SK-N-SH (cell line): ENCODE data around the gene LTA4H. TPM values are rescaled to one million over a fixed set of nuclear protein-coding genes. Genes with fewer than 3 reads are reported as not detected.

ENCODE experiments used
- CTCF ChIA-PET: fragments of 300-600, 350-600 bp; formaldehyde crosslinking; extraction: SDS; loops from one replicate; lab custom pipeline; 2021; lab: Yijun Ruan, JAX
- POLR2A ChIA-PET: fragments of 350-600 bp; sonication (Branson Sonifier 250); formaldehyde crosslinking; extraction: SDS; loops from one replicate; lab custom pipeline; 2020; ENCODE audit warnings: antibody characterized with exemption, inconsistent platforms; lab: Yijun Ruan, JAX
- DNase-seq: peaks from one replicate; pipeline ENCODE4 v3.0.0; 2012
- H2AFZ ChIP-seq: fragments of 200-600 bp; sonication (generic); 2 replicates; pipeline ENCODE4 v1.8.1; 2016; ENCODE audit warnings: antibody characterized with exemption, mild to moderate bottlenecking, low read depth
- H3F3A ChIP-seq: fragments of 200-600 bp; sonication (generic); replicated peaks from 2 replicates; pipeline ENCODE3; 2016; ENCODE audit warnings: antibody characterized with exemption, mild to moderate bottlenecking; ENCODE audit not compliant: insufficient read depth
- H3K27ac ChIP-seq, 2 experiments: fragments of 200-500 bp in 1 of 2; fragments of 200-600 bp in 1 of 2; sonication (Bioruptor generic) in 1 of 2; sonication (generic), shearing (Covaris generic) in 1 of 2; 2 replicates each; pipeline versions ENCODE4 v1.5.1 to v1.6.1; 2014 to 2016; ENCODE audit warnings: low read depth in 2 of 2, inconsistent platforms in 1 of 2, low read length in 1 of 2, mild to moderate bottlenecking in 1 of 2, mixed read lengths in 1 of 2
- H3K27me3 ChIP-seq: fragments of 200-600 bp; sonication (generic), shearing (Covaris generic); 2 replicates; pipeline ENCODE4 v1.6.1; 2016; ENCODE audit warnings: mixed run types; ENCODE audit not compliant: insufficient read depth
- H3K36me3 ChIP-seq, 2 experiments: fragments of 200-500 bp in 1 of 2; fragments of 200-600 bp in 1 of 2; sonication (Bioruptor generic) in 1 of 2; sonication (generic) in 1 of 2; replicated peaks in 1 of 2; 2 replicates each; pipeline versions ENCODE3 to v1.5.1; 2014 to 2016; ENCODE audit warnings: low read length in 1 of 2, mild to moderate bottlenecking in 1 of 2; ENCODE audit not compliant: insufficient read depth in 2 of 2, control insufficient read depth in 1 of 2
- H3K4me1 ChIP-seq, 2 experiments: fragments of 200-500 bp in 1 of 2; fragments of 200-600 bp in 1 of 2; sonication (Bioruptor generic) in 1 of 2; sonication (generic), shearing (Covaris generic) in 1 of 2; 2 replicates each; pipeline versions ENCODE4 v1.5.1 to v1.6.1; 2014 to 2016; ENCODE audit warnings: low read depth in 1 of 2, low read length in 1 of 2, mixed run types in 1 of 2; ENCODE audit not compliant: insufficient read depth in 2 of 2, control insufficient read depth in 1 of 2
- H3K4me2 ChIP-seq: fragments of 200-600 bp; sonication (generic), shearing (Covaris generic); 2 replicates; pipeline ENCODE4 v1.6.1; 2017; ENCODE audit warnings: mixed run types
- H3K4me3 ChIP-seq, 2 experiments: fragments of 200-500 bp in 1 of 2; fragments of 200-600 bp in 1 of 2; sonication (Bioruptor generic) in 1 of 2; sonication (generic), shearing (Covaris generic) in 1 of 2; 2 replicates each; pipeline versions ENCODE4 v1.5.1 to v1.8.1; 2014 to 2016; ENCODE audit warnings: low read depth in 2 of 2, inconsistent platforms in 1 of 2, low read length in 1 of 2, mild to moderate bottlenecking in 1 of 2, mixed read lengths in 1 of 2, moderate library complexity in 1 of 2
- H3K79me2 ChIP-seq: fragments of 200-600 bp; sonication (generic); 2 replicates; pipeline ENCODE4 v1.8.1; 2017; ENCODE audit warnings: mild to moderate bottlenecking; ENCODE audit not compliant: insufficient read depth
- H3K9ac ChIP-seq: fragments of 200-600 bp; sonication (generic); 2 replicates; pipeline ENCODE4 v1.6.1; 2017; ENCODE audit warnings: mixed run types
- H3K9me2 ChIP-seq: fragments of 200-600 bp; sonication (generic); 2 replicates; pipeline ENCODE4 v1.6.1; 2017; ENCODE audit warnings: mixed run types
- H3K9me3 ChIP-seq: fragments of 200-600 bp; sonication (generic); 2 replicates; pipeline ENCODE4 v1.6.1; 2017; ENCODE audit warnings: mixed run types, mild to moderate bottlenecking, moderate library complexity
- H4K20me1 ChIP-seq: fragments of 200-600 bp; sonication (generic); 2 replicates; pipeline ENCODE4 v1.6.1; 2017; ENCODE audit warnings: mild to moderate bottlenecking, mixed run types; ENCODE audit not compliant: insufficient read depth
- CHD2 ChIP-seq: fragments of 150-350 bp; IDR thresholded peaks from 2 replicates; pipeline ENCODE4 v1.6.1; 2018; ENCODE audit warnings: low read length; ENCODE audit not compliant: partially characterized antibody
- FOSL2 ChIP-seq: IDR thresholded peaks from 2 replicates; pipeline ENCODE4 v1.4.0; 2012; ENCODE audit warnings: low read depth, mild to moderate bottlenecking, moderate library complexity, borderline replicate concordance
- FOXM1 ChIP-seq: IDR thresholded peaks from 2 replicates; pipeline ENCODE4 v1.4.0; 2012; ENCODE audit warnings: low read depth, mild to moderate bottlenecking
- GATA2 ChIP-seq: sonication (generic); formaldehyde crosslinking; IDR thresholded peaks from 2 replicates; pipeline ENCODE4 v1.5.0; 2020; ENCODE audit warnings: mild to moderate bottlenecking, missing genetic modification reagents
- JUND ChIP-seq: IDR thresholded peaks from 2 replicates; pipeline ENCODE4 v1.4.0; 2012
- MEF2A ChIP-seq: IDR thresholded peaks from 2 replicates; pipeline ENCODE4 v1.4.0; 2012; ENCODE audit warnings: low read depth, borderline replicate concordance
- NFIC ChIP-seq: IDR thresholded peaks from 2 replicates; pipeline ENCODE4 v1.4.0; 2012; ENCODE audit warnings: borderline replicate concordance
- RAD21 ChIP-seq: IDR thresholded peaks from 2 replicates; pipeline ENCODE4 v1.6.1; 2012; ENCODE audit warnings: mild to moderate bottlenecking, low read length
- RCOR1 ChIP-seq: fragments of 150-350 bp; IDR thresholded peaks from 2 replicates; pipeline ENCODE4 v1.6.1; 2017; ENCODE audit warnings: antibody characterized with exemption, low read length
- RFX5 ChIP-seq: IDR thresholded peaks from 2 replicates; pipeline ENCODE4 v1.6.1; 2012; ENCODE audit warnings: mild to moderate bottlenecking, improper control_type of control experiment, low read length
- RXRA ChIP-seq: IDR thresholded peaks from 2 replicates; pipeline ENCODE4 v1.4.0; 2012; ENCODE audit warnings: low read depth, mild to moderate bottlenecking, borderline replicate concordance
- SIN3A ChIP-seq: IDR thresholded peaks from 2 replicates; pipeline ENCODE4 v1.6.1; 2012; ENCODE audit warnings: low read depth, mild to moderate bottlenecking, low read length, moderate library complexity, borderline replicate concordance
- SMC3 ChIP-seq: IDR thresholded peaks from 2 replicates; pipeline ENCODE4 v1.6.1; 2012; ENCODE audit warnings: low read depth, low read length, improper control_type of control experiment
- TCF12 ChIP-seq: IDR thresholded peaks from 2 replicates; pipeline ENCODE4 v1.4.0; 2012
- YY1 ChIP-seq: IDR thresholded peaks from 2 replicates; pipeline ENCODE4 v1.4.0; 2012; ENCODE audit warnings: low read depth, mild to moderate bottlenecking
- WGBS: methylation state at CpG from one replicate; pipeline ENCODE4 v1.1.6; 2017; ENCODE audit warnings: low lambda C conversion rate; 5-methylcytosine and 5-hydroxymethylcytosine counted together
- polyA plus RNA-seq, 3 experiments: library from polyadenylated mRNA; depleted of rRNA; stranded (reverse); fragments of >200 nt; gene quantifications; 2 replicates each; pipeline ENCODE4 v1.2.3, GENCODE V29; 2012
- TF ChIP-seq, protein P1 (sequence below): fragments of 200-600 bp; sonication (generic); IDR thresholded peaks from 2 replicates; pipeline ENCODE4 v1.6.1; 2017; ENCODE audit warnings: antibody characterized with exemption, mild to moderate bottlenecking, moderate library complexity
- TF ChIP-seq, protein P2 (sequence below): IDR thresholded peaks from 2 replicates; pipeline ENCODE4 v1.4.0; 2012; ENCODE audit warnings: low read depth, borderline replicate concordance
- TF ChIP-seq, protein P3 (sequence below): IDR thresholded peaks from 2 replicates; pipeline ENCODE4 v1.6.1; 2012; ENCODE audit warnings: mild to moderate bottlenecking, low read depth, low read length, moderate library complexity

LTA4H gene
- polyA plus RNA-seq, 1 of the 3 experiments (the other 2 are of a cell fraction): 55.9 TPM

DNA sequence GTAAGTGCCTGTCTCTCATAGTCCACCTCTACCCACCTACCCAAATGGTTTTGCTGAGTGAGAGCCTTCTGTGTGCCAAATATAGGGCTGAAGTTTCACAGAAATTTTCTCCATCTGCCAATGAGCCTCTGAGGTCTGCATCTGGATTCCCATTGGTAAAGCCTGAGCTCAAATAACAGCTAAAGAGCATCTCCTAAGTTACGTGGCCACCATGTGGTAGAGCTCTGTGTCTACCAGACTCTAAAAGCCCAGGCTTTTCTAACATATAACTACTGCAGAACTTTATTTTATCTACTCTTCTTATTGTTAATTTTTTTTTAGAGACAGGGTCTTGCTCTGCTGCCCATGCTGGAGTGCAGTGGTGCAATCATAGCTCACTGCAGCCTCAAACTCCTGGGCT lies 76.3 kb downstream of the LTA4H start:
- ChIA-PET POLR2A (interaction anchor here (0.7 kb wide), 1 partner anchor 16 kb away, joined by 3 read pairs; the partner anchor contains the start of genes AMDHD1 and CCDC38), CTCF (interaction anchor here (0.7 to 10.3 kb wide), 6 partner anchors 15 to 60 kb away, joined by 3 to 105 read pairs (median 7); no protein-coding TSS in a partner anchor)
- TF ChIP-seq, protein P1, sequence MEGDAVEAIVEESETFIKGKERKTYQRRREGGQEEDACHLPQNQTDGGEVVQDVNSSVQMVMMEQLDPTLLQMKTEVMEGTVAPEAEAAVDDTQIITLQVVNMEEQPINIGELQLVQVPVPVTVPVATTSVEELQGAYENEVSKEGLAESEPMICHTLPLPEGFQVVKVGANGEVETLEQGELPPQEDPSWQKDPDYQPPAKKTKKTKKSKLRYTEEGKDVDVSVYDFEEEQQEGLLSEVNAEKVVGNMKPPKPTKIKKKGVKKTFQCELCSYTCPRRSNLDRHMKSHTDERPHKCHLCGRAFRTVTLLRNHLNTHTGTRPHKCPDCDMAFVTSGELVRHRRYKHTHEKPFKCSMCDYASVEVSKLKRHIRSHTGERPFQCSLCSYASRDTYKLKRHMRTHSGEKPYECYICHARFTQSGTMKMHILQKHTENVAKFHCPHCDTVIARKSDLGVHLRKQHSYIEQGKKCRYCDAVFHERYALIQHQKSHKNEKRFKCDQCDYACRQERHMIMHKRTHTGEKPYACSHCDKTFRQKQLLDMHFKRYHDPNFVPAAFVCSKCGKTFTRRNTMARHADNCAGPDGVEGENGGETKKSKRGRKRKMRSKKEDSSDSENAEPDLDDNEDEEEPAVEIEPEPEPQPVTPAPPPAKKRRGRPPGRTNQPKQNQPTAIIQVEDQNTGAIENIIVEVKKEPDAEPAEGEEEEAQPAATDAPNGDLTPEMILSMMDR: peak; percentile 39
- no peak for TF ChIP-seq RFX5
- TF ChIP-seq RAD21: peak; percentile 73
- TF ChIP-seq YY1: no peak
- TF ChIP-seq MEF2A: no peak
- TF ChIP-seq SMC3: peak; percentile 40; the same call in 1 of the 2 replicates
- no peak for TF ChIP-seq FOSL2
- TF ChIP-seq SIN3A: no peak
- TF ChIP-seq TCF12: no peak
- TF ChIP-seq, protein P2, sequence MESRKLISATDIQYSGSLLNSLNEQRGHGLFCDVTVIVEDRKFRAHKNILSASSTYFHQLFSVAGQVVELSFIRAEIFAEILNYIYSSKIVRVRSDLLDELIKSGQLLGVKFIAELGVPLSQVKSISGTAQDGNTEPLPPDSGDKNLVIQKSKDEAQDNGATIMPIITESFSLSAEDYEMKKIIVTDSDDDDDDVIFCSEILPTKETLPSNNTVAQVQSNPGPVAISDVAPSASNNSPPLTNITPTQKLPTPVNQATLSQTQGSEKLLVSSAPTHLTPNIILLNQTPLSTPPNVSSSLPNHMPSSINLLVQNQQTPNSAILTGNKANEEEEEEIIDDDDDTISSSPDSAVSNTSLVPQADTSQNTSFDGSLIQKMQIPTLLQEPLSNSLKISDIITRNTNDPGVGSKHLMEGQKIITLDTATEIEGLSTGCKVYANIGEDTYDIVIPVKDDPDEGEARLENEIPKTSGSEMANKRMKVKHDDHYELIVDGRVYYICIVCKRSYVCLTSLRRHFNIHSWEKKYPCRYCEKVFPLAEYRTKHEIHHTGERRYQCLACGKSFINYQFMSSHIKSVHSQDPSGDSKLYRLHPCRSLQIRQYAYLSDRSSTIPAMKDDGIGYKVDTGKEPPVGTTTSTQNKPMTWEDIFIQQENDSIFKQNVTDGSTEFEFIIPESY: no peak
- TF ChIP-seq GATA2: no peak
- TF ChIP-seq FOXM1: no peak
- TF ChIP-seq RXRA: no peak
- no peak for TF ChIP-seq CHD2
- TF ChIP-seq, protein P3, sequence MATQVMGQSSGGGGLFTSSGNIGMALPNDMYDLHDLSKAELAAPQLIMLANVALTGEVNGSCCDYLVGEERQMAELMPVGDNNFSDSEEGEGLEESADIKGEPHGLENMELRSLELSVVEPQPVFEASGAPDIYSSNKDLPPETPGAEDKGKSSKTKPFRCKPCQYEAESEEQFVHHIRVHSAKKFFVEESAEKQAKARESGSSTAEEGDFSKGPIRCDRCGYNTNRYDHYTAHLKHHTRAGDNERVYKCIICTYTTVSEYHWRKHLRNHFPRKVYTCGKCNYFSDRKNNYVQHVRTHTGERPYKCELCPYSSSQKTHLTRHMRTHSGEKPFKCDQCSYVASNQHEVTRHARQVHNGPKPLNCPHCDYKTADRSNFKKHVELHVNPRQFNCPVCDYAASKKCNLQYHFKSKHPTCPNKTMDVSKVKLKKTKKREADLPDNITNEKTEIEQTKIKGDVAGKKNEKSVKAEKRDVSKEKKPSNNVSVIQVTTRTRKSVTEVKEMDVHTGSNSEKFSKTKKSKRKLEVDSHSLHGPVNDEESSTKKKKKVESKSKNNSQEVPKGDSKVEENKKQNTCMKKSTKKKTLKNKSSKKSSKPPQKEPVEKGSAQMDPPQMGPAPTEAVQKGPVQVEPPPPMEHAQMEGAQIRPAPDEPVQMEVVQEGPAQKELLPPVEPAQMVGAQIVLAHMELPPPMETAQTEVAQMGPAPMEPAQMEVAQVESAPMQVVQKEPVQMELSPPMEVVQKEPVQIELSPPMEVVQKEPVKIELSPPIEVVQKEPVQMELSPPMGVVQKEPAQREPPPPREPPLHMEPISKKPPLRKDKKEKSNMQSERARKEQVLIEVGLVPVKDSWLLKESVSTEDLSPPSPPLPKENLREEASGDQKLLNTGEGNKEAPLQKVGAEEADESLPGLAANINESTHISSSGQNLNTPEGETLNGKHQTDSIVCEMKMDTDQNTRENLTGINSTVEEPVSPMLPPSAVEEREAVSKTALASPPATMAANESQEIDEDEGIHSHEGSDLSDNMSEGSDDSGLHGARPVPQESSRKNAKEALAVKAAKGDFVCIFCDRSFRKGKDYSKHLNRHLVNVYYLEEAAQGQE: no peak
- no peak for TF ChIP-seq RCOR1
- no peak for TF ChIP-seq NFIC
- TF ChIP-seq JUND: no peak
- Histone ChIP-seq H3F3A (no peaks in the 10 kb centered on the region), H4K20me1 (no peaks in the 10 kb centered on the region), H3K79me2 (no peaks in the 10 kb centered on the region), H3K27ac (no peak overlapping the region), H3K9me3 (no peaks in the 10 kb centered on the region), H3K4me1 (no peaks in the 10 kb centered on the region), H3K4me3 (no peak overlapping the region), H3K36me3 (no peaks in the 10 kb centered on the region), H3K9me2 (no peaks in the 10 kb centered on the region), H3K9ac (no peak overlapping the region), H3K4me2 (no peak overlapping the region), H3K27me3 (no peaks in the 10 kb centered on the region), H2AFZ (no peak overlapping the region)
- WGBS: 63% methylated on average over 1 of the region's 1 CpG
- peak; percentile 53 for DNase-seq
